Limb (tissue), 2 donors: ENCODE data around the gene DMAC2L.

Experiments
- DNase-seq, 2 donors: peaks; one replicate each; pipeline ENCODE4 v3.0.0-alpha.2; 2016; ENCODE audit errors: extremely low spot score in 2 of 2

Gene DMAC2L

GRCh38 chr14:50321009-50321660, 9.0 kb downstream of the DMAC2L start:
- peak; percentile 61 to 92 for DNase-seq

- no peak for DNase-seq
Observed at GRCh38 chr14:50331596-50331995, 19.5 kb downstream of the DMAC2L start.

- DNase-seq, result no peak
Observed at GRCh38 chr14:50333014-50333509, 20.9 kb downstream of the DMAC2L start.

- no peak for DNase-seq
Observed at GRCh38 chr14:50334211-50334610, 22.1 kb downstream of the DMAC2L start.

GRCh38 chr14:50335389-50335788, 23.3 kb downstream of the DMAC2L start:
- peak; percentile 43 to 69 for DNase-seq

- peak; percentile 51 to 65 for DNase-seq
Observed at GRCh38 chr14:50335989-50336824, 24.1 kb downstream of the DMAC2L start.

- DNase-seq, result no peak
Observed at GRCh38 chr14:50338587-50338986, 26.5 kb downstream of the DMAC2L start.

GRCh38 chr14:50339178-50339804, 27.2 kb downstream of the DMAC2L start:
- DNase-seq, result no peak

- no peak for DNase-seq
Observed at GRCh38 chr14:50340045-50340444, 27.9 kb downstream of the DMAC2L start.

- no peak for DNase-seq
Observed at GRCh38 chr14:50340963-50341362, 28.8 kb downstream of the DMAC2L start.

- DNase-seq, result no peak
Observed at GRCh38 chr14:50342221-50343078, 30.3 kb downstream of the DMAC2L start.

GRCh38 chr14:50343434-50343833, 31.3 kb downstream of the DMAC2L start:
- no peak for DNase-seq

GRCh38 chr14:50344116-50344775, 32.1 kb downstream of the DMAC2L start:
- no peak for DNase-seq

- DNase-seq, result no peak
Observed at GRCh38 chr14:50344876-50345563, 32.9 kb downstream of the DMAC2L start.

- DNase-seq, result no peak
Observed at GRCh38 chr14:50345846-50346422, 33.8 kb downstream of the DMAC2L start.

GRCh38 chr14:50347521-50347920, 35.4 kb downstream of the DMAC2L start:
- no peak for DNase-seq

GRCh38 chr14:50348933-50349332, 36.8 kb downstream of the DMAC2L start:
- DNase-seq, result no peak

GRCh38 chr14:50350975-50351374, 38.9 kb downstream of the DMAC2L start:
- no peak for DNase-seq

GRCh38 chr14:50352584-50352983, 40.5 kb downstream of the DMAC2L start:
- no peak for DNase-seq

- DNase-seq, result no peak
Observed at GRCh38 chr14:50353126-50353525, 41.0 kb downstream of the DMAC2L start.
